ENCODE results near the gene RASL10A.

Gene RASL10A

DNA sequence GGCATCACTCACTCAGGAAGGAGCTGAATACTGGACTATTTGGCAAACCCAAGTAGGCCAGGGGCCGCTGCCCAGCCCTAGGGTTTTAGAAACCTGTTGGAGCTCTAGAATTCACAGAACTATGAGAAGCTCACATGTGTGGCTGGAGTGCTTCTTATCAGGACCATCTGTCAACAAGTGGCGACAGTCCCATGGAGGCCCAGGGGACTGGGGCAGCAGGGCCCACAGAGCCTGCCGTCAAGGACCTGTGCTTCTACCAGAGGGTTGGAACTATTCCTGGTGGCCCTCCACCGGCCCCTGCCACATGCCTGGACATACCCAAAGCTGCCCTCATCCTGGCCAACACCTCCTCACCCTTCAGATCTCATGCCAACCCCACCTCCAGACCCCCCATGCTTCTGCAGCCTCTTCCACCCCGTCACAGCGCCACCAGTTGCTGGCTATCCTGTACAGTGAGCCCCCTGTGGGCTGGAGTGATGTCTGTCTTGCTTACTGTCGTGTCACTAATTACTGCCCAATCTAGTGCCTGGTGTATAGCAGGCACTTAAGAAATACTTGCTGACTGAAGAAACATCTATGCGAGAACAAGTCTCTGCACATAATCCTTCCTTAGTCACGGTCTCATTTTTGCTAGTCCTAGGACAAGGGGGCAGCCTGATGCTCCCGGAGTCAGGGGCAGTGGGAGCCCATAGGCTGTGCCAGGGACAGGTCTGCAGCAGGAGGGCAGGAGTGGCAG is 27.2 kb upstream of the RASL10A start:
- no peak for DNase-seq (ENCODE audit: low read depth)
- H3K4me3 ChIP-seq (ENCODE audit: low read length) = no peak overlapping the region
- TF ChIP-seq, protein P1, sequence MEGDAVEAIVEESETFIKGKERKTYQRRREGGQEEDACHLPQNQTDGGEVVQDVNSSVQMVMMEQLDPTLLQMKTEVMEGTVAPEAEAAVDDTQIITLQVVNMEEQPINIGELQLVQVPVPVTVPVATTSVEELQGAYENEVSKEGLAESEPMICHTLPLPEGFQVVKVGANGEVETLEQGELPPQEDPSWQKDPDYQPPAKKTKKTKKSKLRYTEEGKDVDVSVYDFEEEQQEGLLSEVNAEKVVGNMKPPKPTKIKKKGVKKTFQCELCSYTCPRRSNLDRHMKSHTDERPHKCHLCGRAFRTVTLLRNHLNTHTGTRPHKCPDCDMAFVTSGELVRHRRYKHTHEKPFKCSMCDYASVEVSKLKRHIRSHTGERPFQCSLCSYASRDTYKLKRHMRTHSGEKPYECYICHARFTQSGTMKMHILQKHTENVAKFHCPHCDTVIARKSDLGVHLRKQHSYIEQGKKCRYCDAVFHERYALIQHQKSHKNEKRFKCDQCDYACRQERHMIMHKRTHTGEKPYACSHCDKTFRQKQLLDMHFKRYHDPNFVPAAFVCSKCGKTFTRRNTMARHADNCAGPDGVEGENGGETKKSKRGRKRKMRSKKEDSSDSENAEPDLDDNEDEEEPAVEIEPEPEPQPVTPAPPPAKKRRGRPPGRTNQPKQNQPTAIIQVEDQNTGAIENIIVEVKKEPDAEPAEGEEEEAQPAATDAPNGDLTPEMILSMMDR (conservative IDR thresholded peaks at IDR 0.05; ENCODE audit: low read length) = no peak

DNA sequence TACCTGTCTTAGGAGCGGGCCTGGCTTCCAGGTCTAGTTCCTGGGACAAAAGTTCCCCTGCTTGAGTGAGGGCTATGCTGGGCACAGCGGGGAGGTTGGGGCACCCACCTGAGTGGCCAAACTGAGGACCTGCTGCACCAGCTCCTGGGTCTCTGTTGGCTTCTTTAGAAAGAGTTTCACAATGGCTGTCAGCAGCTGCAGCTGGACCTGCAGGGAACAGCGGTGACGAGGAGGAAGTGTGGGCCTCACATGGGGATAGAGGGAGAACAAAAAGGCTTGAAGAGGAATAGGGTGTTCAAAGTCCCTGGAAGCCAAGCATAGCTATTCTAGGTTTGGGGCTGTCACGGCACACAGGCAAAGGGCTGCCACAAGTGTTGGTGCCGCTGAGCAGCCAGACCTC is 26.7 kb upstream of the RASL10A start:
- no peak for DNase-seq (ENCODE audit: low read depth)
- H3K4me3 ChIP-seq (ENCODE audit: low read length) = no peak overlapping the region
- TF ChIP-seq, protein P1 (conservative IDR thresholded peaks at IDR 0.05; ENCODE audit: low read length) = no peak

DNA sequence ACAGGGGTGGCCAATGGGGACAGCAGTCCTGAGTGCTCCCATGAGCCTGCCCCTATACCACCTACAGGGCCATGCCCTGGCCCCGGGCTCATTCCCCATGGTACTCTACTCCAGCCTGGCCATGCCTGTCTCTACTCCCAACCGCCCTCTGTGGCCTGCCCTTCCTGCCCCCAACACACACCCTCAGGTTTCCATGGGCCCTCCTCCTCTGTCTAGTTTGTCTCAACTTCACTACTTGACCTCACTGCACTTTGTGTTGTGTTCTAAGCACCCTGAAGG is 26.3 kb upstream of the RASL10A start:
- H3K4me3 ChIP-seq (ENCODE audit: low read length) = no peak overlapping the region
- no peak for DNase-seq (ENCODE audit: low read depth)
- TF ChIP-seq, protein P1 (conservative IDR thresholded peaks at IDR 0.05; ENCODE audit: low read length) = no peak

GRCh38 chr22:29341056-29341848 is 25.8 kb upstream of the RASL10A start:
- TF ChIP-seq, protein P1 (conservative IDR thresholded peaks at IDR 0.05; ENCODE audit: low read length) = no peak
- no peak overlapping the region for H3K4me3 ChIP-seq (ENCODE audit: low read length)
- DNase-seq (ENCODE audit: low read depth) = no peak

GRCh38 chr22:29340566-29340965 is 25.1 kb upstream of the RASL10A start:
- no peak for DNase-seq (ENCODE audit: low read depth)
- TF ChIP-seq, protein P1 (conservative IDR thresholded peaks at IDR 0.05; ENCODE audit: low read length) = no peak
- H3K4me3 ChIP-seq (ENCODE audit: low read length) = no peak overlapping the region

DNA sequence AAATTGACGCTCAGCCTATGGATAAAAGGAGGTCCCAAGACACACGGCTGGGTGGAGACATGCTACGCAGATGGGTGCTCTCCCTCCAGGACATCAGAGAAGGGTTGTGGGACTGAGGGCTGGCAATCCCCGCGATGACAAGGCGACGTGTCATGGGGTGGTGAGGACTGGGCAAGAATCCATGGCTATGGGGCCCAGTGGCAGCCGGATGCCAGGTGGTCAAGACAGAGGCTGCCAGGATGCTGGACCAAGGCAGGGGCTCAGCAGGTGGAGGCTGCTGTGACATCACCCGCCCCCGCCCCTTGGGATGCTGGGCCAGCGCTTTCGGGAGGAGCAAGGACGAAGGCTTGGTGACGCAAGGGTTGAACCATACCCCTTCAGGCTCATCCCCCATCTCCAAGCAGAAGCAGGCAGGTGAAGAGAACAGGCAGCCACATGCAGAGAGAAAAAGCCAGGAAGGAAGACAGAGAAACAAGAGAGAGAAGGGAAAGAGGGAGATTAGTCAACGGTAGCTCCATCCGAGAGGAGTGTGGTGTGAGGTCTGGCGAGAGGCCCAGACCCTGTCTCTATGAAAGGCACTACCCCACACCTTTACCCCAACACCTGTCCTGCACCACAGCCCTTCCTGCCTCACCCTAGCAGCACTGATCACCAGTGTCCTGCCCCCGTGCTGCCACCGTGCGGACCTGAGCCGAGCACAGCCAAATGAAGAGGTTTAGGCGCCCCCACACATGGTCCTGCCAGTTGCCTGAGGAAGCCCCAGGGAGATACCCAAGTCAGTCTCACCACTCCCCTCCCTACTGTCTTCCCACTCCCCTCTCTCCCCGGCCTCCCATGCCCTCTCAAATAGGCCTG is 24.1 kb upstream of the RASL10A start:
- TF ChIP-seq, protein P1 (conservative IDR thresholded peaks at IDR 0.05; ENCODE audit: low read length) = no peak
- H3K4me3 ChIP-seq (ENCODE audit: low read length) = no peak overlapping the region
- DNase-seq (ENCODE audit: low read depth) = no peak

Measured in AG10803 (cell line).